ENCODE data around the gene CDC14A. TPM values are rescaled to one million over a fixed set of nuclear protein-coding genes. Genes with fewer than 3 reads are reported as not detected.

CDC14A gene
- total RNA-seq, 1 donor from 2014 or later: 0.79 TPM

DNA sequence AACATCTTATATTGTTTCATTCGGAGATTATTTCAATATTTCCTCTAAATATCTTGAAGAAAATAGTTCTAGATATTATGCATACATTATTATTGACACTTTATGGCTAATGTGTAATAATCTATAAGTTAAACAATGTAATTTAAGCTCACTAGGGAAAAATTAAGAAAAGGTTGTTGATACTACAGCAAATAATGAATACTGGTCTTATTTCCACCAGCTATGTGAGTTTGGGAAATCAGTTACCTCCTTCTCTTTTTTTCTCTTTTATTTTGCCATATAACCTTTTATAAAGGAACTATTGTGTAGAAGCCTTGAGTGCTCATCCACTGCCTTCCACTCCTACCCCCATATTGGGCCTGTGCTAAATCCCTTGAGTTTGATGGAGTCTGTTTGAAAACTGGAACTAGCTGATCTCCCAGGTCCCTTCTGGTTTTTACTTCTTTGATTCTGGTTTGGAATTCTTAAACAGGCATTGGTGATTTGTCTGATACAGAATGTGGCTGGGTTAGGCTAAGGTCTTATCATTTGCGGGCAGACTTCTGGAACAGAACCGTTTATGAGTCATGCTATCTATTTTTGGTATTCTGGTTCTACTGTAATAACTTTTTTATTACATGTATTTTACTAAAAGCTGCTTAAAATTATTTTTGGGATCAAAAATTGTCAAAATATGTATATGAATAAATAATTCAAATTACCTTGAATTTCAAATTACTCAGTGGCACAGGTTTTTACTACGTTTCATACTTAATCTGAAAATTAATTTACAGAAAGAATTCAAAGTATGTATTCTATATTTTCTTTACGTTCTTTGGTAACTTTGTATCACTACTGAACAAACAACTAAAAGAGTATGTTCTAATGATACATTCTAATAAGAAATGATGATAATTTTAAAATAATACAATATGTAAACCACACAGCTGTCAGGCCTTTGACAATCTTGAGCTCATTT lies 5.0 kb upstream of the CDC14A start:
- TF ChIP-seq, protein P1, sequence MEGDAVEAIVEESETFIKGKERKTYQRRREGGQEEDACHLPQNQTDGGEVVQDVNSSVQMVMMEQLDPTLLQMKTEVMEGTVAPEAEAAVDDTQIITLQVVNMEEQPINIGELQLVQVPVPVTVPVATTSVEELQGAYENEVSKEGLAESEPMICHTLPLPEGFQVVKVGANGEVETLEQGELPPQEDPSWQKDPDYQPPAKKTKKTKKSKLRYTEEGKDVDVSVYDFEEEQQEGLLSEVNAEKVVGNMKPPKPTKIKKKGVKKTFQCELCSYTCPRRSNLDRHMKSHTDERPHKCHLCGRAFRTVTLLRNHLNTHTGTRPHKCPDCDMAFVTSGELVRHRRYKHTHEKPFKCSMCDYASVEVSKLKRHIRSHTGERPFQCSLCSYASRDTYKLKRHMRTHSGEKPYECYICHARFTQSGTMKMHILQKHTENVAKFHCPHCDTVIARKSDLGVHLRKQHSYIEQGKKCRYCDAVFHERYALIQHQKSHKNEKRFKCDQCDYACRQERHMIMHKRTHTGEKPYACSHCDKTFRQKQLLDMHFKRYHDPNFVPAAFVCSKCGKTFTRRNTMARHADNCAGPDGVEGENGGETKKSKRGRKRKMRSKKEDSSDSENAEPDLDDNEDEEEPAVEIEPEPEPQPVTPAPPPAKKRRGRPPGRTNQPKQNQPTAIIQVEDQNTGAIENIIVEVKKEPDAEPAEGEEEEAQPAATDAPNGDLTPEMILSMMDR (IDR thresholded peaks at IDR 0.05; ENCODE audit: insufficient read depth, low read length, severe bottlenecking): no peak
- Histone ChIP-seq H3K27me3 (ENCODE audit: control insufficient read depth, insufficient read depth, low read length) (no peaks in the 10 kb centered on the region), H3K36me3 (ENCODE audit: control insufficient read depth, insufficient read depth, low read length) (no peaks in the 10 kb centered on the region), H3K4me3 (ENCODE audit: low read depth, low read length) (no peak overlapping the region)
- FAIRE-seq (no peak), DNase-seq (ENCODE audit: low read depth) (no peak)

DNA sequence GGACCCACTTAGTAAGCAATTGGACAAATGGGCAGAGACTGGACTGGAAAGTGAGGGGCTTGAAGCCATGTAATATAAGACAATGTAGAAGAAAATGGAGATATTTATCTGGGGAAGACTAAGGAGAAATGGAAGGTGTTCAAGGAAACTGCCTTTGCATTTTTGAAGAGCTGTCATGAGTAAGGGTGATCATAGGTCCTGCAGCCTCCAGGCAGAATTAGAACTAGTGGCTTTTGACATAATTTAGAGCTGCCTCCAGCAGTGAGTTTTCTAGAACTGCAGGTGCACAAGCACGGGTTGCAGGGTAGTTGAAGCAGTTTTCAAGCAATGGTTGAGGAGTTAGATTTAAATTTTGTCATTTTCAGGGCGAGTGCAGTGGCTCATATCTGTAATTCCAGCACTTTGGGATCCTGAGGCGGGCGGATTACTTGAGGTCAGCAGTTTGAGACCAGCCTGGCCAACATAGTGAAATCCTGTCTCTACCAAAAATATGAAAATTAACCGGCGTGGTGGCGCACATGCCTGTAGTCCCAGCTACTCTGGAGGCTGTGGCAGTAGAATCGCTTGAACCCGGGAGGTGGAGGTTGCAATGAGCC lies 3.7 kb upstream of the CDC14A start:
- TF ChIP-seq, protein P1 (IDR thresholded peaks at IDR 0.05; ENCODE audit: insufficient read depth, low read length, severe bottlenecking): no peak
- FAIRE-seq (no peak), DNase-seq (ENCODE audit: low read depth) (no peak)
- Histone ChIP-seq H3K36me3 (ENCODE audit: control insufficient read depth, insufficient read depth, low read length) (no peaks in the 10 kb centered on the region), H3K27me3 (ENCODE audit: control insufficient read depth, insufficient read depth, low read length) (no peaks in the 10 kb centered on the region), H3K4me3 (ENCODE audit: low read depth, low read length) (no peak overlapping the region)

DNA sequence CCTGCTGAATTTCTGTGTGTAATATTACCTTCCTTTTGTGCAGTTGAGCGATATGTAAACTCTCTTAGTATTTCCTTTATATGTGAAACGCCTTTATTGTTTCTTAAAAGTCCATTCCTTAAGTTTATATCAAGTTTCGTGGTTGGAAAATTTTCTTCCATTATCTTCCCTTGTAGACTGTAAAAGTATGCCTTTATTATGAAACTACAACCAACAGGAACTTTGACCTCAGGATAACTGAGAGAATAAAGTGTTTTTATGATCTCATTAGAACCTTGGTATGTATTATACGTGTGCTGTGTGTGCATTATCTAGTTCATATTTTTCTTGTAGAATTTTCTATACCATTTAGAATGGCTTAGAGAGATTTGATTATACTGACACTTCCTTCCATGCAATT lies 3.1 kb upstream of the CDC14A start:
- Histone ChIP-seq H3K4me3 (ENCODE audit: low read depth, low read length) (no peak overlapping the region), H3K36me3 (ENCODE audit: control insufficient read depth, insufficient read depth, low read length) (no peaks in the 10 kb centered on the region), H3K27me3 (ENCODE audit: control insufficient read depth, insufficient read depth, low read length) (no peaks in the 10 kb centered on the region)
- DNase-seq (ENCODE audit: low read depth): no peak
- TF ChIP-seq, protein P1 (IDR thresholded peaks at IDR 0.05; ENCODE audit: insufficient read depth, low read length, severe bottlenecking): no peak
- FAIRE-seq: no peak

DNA sequence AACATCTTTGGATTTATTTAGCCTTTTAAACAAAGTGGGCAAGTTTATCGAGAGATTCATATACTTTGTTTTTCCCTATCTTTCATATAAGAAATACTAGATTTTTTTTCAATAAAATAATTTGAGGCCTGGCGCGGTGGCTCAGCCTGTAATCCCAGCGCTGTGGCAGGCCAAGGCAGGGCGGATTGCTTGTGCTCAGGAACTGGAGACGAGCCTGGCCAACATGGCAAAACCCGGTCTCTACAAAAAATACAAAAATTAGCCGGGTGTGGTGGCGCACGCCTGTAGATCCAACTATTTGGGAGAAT lies 1.6 kb upstream of the CDC14A start:
- FAIRE-seq: no peak
- H3K27me3 ChIP-seq (ENCODE audit: control insufficient read depth, insufficient read depth, low read length): no peaks in the 10 kb centered on the region
- DNase-seq (ENCODE audit: low read depth): no peak
- no peaks in the 10 kb centered on the region for H3K36me3 ChIP-seq (ENCODE audit: control insufficient read depth, insufficient read depth, low read length)
- TF ChIP-seq, protein P1 (IDR thresholded peaks at IDR 0.05; ENCODE audit: insufficient read depth, low read length, severe bottlenecking): no peak
- no peak overlapping the region for H3K4me3 ChIP-seq (ENCODE audit: low read depth, low read length)

DNA sequence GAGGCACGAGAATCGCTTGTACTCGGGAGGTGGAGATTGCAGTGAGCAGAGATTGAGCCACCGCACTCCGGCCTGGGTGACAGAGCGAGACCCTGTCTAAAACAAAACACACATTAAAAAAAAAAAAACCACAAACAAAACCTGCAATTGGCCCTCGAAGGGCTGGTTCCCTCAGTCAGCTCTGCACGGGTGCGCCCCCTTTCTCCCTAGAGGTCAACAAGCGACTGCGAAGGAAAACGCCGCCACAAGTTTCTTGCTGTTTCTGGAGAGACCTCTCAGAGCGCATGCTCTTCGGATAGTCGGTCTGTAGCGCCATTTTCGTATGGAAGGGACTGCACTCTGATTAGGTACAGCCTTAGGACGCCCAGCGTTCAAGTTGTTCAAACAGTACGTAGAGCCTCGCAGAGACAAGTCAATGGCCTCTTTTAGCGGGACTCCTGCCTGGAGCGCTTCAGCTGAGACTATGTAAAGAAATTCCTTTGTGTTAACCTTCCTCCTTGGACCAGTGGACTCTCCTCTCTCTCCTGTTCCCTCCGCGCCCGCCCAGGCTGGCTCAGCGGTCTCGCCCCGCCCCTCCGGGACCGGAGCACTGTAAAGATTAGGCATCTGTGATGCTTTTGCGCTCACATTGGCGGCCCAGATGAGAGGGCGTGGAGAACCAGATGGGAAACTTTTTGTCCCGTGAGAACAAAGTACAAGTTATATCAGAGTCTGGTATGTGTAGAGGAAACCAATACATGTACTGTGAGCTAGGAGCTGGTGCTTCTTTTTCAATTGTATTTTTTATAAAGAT lies 1.0 kb upstream of the CDC14A start:
- TF ChIP-seq, protein P1 (IDR thresholded peaks at IDR 0.05; ENCODE audit: insufficient read depth, low read length, severe bottlenecking): peak; percentile 16
- no peaks in the 10 kb centered on the region for H3K36me3 ChIP-seq (ENCODE audit: control insufficient read depth, insufficient read depth, low read length)
- peak overlapping the region; percentile 60 for H3K4me3 ChIP-seq (ENCODE audit: low read depth, low read length)
- H3K27me3 ChIP-seq (ENCODE audit: control insufficient read depth, insufficient read depth, low read length): no peaks in the 10 kb centered on the region
- FAIRE-seq: no peak
- peak; percentile 83 for DNase-seq (ENCODE audit: low read depth)
